ENCODE results near the gene CGREF1.
A peak's percentile ranks its signal among the peaks of the same experiment; 100 is the strongest.
"Not testable (repeated sequence)": the region's sequence is repeated elsewhere in the genome, so short reads cannot be mapped to it uniquely, and the experiment has no call there.

CGREF1 gene

GRCh38 chr2:27137322-27137935, 18.5 kb upstream of the CGREF1 start:
- DNase-seq = no peak

- DNase-seq = no peak
Measured at GRCh38 chr2:27136751-27137150, 17.8 kb upstream of the CGREF1 start.

GRCh38 chr2:27135478-27135955, 16.6 kb upstream of the CGREF1 start:
- no peak for DNase-seq

GRCh38 chr2:27134781-27135477, 16.0 kb upstream of the CGREF1 start:
- DNase-seq = no peak

GRCh38 chr2:27133905-27134780, 15.2 kb upstream of the CGREF1 start, which contains the start of gene PREB:
Gene PREB (minus strand): TSS chr2:27134636. CDS start chr2:27134421, 215 bp downstream.
- DNase-seq = peak; percentile 89

- DNase-seq = no peak
Measured at GRCh38 chr2:27133195-27133875, 14.4 kb upstream of the CGREF1 start.

- DNase-seq = no peak
Measured at GRCh38 chr2:27131429-27131828, 12.5 kb upstream of the CGREF1 start.

GRCh38 chr2:27130396-27130795, 11.5 kb upstream of the CGREF1 start:
- DNase-seq = no peak

- no peak for DNase-seq
Measured at GRCh38 chr2:27128668-27129571, 10.0 kb upstream of the CGREF1 start.

- no peak for DNase-seq
Measured at GRCh38 chr2:27127883-27128667, 9.1 kb upstream of the CGREF1 start.

- no peak for DNase-seq
Measured at GRCh38 chr2:27126252-27126710, 7.4 kb upstream of the CGREF1 start.

GRCh38 chr2:27125104-27125503, 6.2 kb upstream of the CGREF1 start:
- DNase-seq = no peak

- no peak for DNase-seq
Measured at GRCh38 chr2:27123302-27124150, 4.6 kb upstream of the CGREF1 start, which contains the start of gene ABHD1. Gene ABHD1 (plus strand): TSS chr2:27123815. CDS start chr2:27123949, 134 bp downstream.

- DNase-seq = no peak
Measured at GRCh38 chr2:27122791-27123190, 3.9 kb upstream of the CGREF1 start.

GRCh38 chr2:27121906-27122305, 3.0 kb upstream of the CGREF1 start:
- DNase-seq = no peak

GRCh38 chr2:27119330-27119670, 372 bp upstream of the CGREF1 start:
- DNase-seq = not testable (repeated sequence)

- DNase-seq = no peak
Measured at GRCh38 chr2:27117995-27118524, 868 bp downstream of the CGREF1 start.

- no peak for DNase-seq
Measured at GRCh38 chr2:27115519-27115918, 3.4 kb downstream of the CGREF1 start.

- not testable (repeated sequence) for DNase-seq
Measured at GRCh38 chr2:27111392-27112078, 7.4 kb downstream of the CGREF1 start.

All from NCI-H1694 (cell line).